Thoracic aorta (tissue), 2 donors: ENCODE measurements around the gene ELAC2. TPM values are rescaled to one million over a fixed set of nuclear protein-coding genes. Genes with fewer than 3 reads are reported as not detected.

ENCODE experiments used
- ATAC-seq: fragments of 150-250 bp; one replicate; pipeline ENCODE4 v1.8.0; 2017; ENCODE audit warnings: low read depth; ENCODE audit not compliant: insufficient number of reproducible peaks, low FRiP score
- DNase-seq: peaks from one replicate; pipeline ENCODE4 v3.0.0-alpha.2; 2020; ENCODE audit warnings: low spot score
- H3K27ac ChIP-seq, 2 donors: fragments of 200-600 bp; sonication (generic); 1 replicate in 1 of 2; 2 replicates in 1 of 2; pipeline ENCODE4 v1.5.1; 2016; ENCODE audit warnings: mild to moderate bottlenecking in 2 of 2, moderate library complexity in 2 of 2
- H3K27me3 ChIP-seq: fragments of 200-600 bp; sonication (generic); replicated peaks from 2 replicates; pipeline ENCODE4 v1.6.0; 2016; ENCODE audit warnings: mild to moderate bottlenecking; ENCODE audit not compliant: insufficient read depth
- H3K36me3 ChIP-seq: fragments of 200-600 bp; sonication (generic); one replicate; pipeline ENCODE4 v1.5.1; 2016
- H3K4me1 ChIP-seq, 2 donors: fragments of 200-600 bp; sonication (generic); 1 replicate in 1 of 2; 2 replicates in 1 of 2; pipeline versions ENCODE4 v1.5.1 to v1.6.0; 2016; ENCODE audit warnings: low read depth in 2 of 2, mild to moderate bottlenecking in 1 of 2; ENCODE audit not compliant: control insufficient read depth in 1 of 2
- H3K4me3 ChIP-seq: fragments of 200-600 bp; sonication (generic); 2 replicates; pipeline ENCODE4 v1.5.1; 2016; ENCODE audit warnings: mild to moderate bottlenecking
- H3K9me3 ChIP-seq: fragments of 200-600 bp; sonication (generic); 2 replicates; pipeline ENCODE4 v1.5.1; 2016
- total RNA-seq, 2 donors: library from RNA; depleted of rRNA; stranded (reverse); fragments of >200 nt; gene quantifications; one replicate each; pipeline versions ENCODE4 v1.1.0 to v1.2.3, GENCODE V29; 2016
- TF ChIP-seq, protein P1 (sequence below): fragments of 200-600 bp; sonication (generic); IDR thresholded peaks from one replicate; pipeline ENCODE4 v1.5.1; 2019; ENCODE audit warnings: antibody characterized with exemption

The ELAC2 gene
- total RNA-seq, 2 donors from 2014 or later, result 50.2 to 81.3 TPM

DNA sequence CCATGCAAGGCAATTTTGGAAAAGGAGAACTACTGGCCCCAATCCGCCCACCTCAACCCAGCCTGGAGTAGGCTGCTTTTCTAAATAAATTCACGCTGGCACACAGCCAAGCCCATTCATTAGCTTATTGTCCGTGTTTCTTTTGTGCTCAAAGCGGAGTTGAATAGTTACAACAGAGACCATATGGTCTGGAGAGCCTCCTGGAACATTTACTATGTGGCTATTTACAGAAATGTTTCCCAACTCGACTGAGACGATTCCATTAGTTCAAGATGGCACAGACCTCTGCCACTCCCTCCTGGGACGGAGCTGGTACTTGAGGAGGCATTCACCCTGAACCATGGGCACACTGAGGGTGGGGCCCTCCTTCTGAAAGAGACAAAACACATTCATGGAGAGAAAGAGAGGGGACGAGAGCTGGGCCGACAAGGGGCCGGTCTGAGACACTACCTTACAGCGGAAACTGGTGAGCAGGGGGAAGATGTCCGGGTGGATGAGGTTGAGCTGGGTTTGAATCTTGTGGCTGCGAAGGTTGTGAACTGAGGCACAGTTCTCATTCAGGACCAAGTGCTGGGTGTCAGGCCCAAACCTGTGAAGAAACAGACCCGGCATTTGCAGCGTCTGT, 15.7 kb downstream of the ELAC2 start:
- H3K4me3 ChIP-seq, result no peak overlapping the region
- no peaks in the 10 kb centered on the region for H3K9me3 ChIP-seq
- H3K36me3 ChIP-seq, result peaks cover 61% of the 10 kb centered on the region
- no peak overlapping the region for H3K27ac ChIP-seq
- DNase-seq (no peak), ATAC-seq (no peak)
- no peaks in the 10 kb centered on the region for H3K4me1 ChIP-seq
- no peaks in the 10 kb centered on the region for H3K27me3 ChIP-seq
- TF ChIP-seq, protein P1, sequence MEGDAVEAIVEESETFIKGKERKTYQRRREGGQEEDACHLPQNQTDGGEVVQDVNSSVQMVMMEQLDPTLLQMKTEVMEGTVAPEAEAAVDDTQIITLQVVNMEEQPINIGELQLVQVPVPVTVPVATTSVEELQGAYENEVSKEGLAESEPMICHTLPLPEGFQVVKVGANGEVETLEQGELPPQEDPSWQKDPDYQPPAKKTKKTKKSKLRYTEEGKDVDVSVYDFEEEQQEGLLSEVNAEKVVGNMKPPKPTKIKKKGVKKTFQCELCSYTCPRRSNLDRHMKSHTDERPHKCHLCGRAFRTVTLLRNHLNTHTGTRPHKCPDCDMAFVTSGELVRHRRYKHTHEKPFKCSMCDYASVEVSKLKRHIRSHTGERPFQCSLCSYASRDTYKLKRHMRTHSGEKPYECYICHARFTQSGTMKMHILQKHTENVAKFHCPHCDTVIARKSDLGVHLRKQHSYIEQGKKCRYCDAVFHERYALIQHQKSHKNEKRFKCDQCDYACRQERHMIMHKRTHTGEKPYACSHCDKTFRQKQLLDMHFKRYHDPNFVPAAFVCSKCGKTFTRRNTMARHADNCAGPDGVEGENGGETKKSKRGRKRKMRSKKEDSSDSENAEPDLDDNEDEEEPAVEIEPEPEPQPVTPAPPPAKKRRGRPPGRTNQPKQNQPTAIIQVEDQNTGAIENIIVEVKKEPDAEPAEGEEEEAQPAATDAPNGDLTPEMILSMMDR, result no peak

DNA sequence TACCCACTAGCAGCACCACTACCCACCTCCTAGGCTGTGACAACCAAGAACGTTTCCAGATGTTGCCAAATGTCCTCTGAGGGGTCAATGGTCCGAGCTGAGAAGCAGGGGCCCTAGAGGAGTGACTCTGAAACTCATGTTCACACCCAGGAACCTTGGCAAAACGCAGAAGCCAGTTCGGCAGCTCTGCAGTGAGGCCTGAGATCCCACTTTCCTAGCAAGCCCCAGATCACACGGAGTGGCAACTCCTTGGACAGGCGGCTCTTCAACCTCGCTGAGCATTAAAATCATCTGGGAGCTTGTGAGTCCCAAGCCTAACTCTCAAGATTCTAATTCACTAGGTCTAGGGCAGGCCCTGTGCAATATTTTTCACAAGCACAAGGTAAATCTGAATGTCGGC, 17.3 kb downstream of the ELAC2 start:
- DNase-seq (no peak), ATAC-seq (no peak)
- no peaks in the 10 kb centered on the region for H3K9me3 ChIP-seq
- no peak overlapping the region for H3K27ac ChIP-seq
- H3K36me3 ChIP-seq, result peaks cover 69% of the 10 kb centered on the region
- TF ChIP-seq, protein P1, result no peak
- no peak overlapping the region for H3K4me3 ChIP-seq
- no peaks in the 10 kb centered on the region for H3K27me3 ChIP-seq
- H3K4me1 ChIP-seq, result no peaks in the 10 kb centered on the region

DNA sequence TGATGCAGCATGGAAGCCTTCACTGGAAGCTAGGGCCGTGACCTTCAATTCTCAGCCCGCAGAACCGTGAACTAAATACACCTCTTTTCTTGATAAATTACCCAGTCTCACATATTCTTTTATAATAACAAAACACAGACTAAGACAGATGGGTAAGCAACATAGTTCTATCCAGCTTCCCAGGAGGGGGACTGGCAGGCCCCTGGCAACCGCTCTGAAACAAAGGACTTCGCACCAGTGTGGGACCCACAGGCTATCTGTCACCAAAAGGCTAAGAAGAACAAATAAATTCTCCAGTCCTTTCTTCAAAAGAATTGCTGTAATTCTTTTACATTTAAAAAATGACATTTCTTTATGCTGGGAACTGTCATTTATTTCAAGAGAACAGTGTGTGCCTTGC, 19.0 kb downstream of the ELAC2 start:
- TF ChIP-seq, protein P1, result no peak
- Histone ChIP-seq H3K27me3 (no peaks in the 10 kb centered on the region), H3K4me1 (no peaks in the 10 kb centered on the region), H3K4me3 (no peak overlapping the region), H3K9me3 (no peaks in the 10 kb centered on the region), H3K36me3 (peaks cover 75% of the 10 kb centered on the region), H3K27ac (no peak overlapping the region)
- DNase-seq (no peak), ATAC-seq (no peak)

DNA sequence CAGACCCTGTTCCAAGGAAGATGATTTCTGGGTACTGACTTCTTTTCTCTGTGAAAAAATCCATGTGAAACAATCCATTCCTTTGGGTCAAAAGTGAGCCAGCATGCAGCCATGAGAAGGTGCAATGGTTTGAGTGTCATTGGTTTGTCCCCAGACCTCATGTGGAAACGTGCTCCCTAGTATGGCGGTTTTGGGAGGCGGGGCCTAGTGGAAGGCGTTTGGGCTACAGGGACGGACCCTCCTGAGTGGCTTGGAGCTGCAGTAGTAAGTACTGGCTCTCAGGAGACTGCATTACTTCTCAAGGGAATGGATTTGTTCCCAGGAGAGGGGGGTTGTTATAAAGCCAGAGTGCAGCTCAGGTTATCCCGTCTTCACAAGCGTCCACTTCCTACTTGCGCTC, 19.4 kb downstream of the ELAC2 start:
- H3K4me1 ChIP-seq, result no peaks in the 10 kb centered on the region
- H3K27ac ChIP-seq, result no peak overlapping the region
- TF ChIP-seq, protein P1, result no peak
- H3K36me3 ChIP-seq, result peaks cover 76% of the 10 kb centered on the region
- no peaks in the 10 kb centered on the region for H3K9me3 ChIP-seq
- no peaks in the 10 kb centered on the region for H3K27me3 ChIP-seq
- H3K4me3 ChIP-seq, result no peak overlapping the region
- ATAC-seq, result no peak
- no peak for DNase-seq

DNA sequence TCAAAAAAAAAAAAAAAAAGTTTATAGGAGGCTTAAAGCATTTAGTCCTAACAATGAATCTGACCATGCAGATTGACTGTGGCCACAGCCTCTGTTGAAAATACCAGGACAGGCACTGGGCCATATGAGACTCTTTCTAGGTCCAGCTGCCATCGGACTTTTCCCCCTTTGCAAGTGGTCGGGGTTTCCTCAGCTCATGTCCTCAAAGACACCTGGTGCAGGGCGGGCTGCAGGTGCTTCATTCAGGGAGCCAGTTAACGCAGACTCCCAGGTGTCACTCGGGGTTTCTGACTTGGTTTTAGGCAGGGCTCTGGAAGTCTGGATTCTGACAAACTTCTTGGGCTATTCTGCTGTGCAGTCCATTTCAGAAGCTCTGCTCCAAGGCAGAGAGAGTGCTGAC, 20.9 kb downstream of the ELAC2 start:
- Histone ChIP-seq H3K27ac (no peak overlapping the region), H3K36me3 (peaks cover 80% of the 10 kb centered on the region), H3K9me3 (no peaks in the 10 kb centered on the region), H3K27me3 (no peaks in the 10 kb centered on the region), H3K4me3 (no peak overlapping the region), H3K4me1 (no peaks in the 10 kb centered on the region)
- DNase-seq, result no peak
- ATAC-seq, result no peak
- TF ChIP-seq, protein P1, result no peak
